ENCODE results near the gene STK10. TPM values are rescaled to one million over a fixed set of nuclear protein-coding genes. Genes with fewer than 3 reads are reported as not detected.

STK10 gene
- total and polyA plus RNA-seq, 2 of the 8 experiments (the other 6 are each of a cell fraction or from before 2014, with no cell fraction given): 10.5 to 21.4 TPM

DNA sequence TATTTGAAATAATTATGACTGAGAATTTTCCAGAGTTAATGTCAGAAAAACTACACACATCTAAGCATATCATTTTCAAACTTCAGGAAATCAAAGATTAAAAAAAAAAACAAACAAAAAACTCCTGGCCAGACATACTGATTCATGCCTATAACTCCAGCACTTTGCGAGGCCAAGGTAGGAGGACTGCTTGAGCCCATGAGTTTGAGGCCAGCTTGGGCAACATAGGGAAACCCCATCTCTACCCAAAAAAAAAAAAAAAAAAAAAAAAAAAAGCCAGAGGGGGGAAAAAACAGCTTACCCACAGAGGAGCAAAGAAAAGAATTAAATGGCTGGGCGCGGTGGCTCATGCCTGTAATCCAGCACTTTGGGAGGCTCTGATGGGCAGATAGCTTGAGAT is 28.3 kb upstream of the STK10 start:
- no peaks in the 10 kb centered on the region for H3K9me3 ChIP-seq (ENCODE audit: insufficient read depth in 2 of 2, low read depth in 1 of 2, low read length in 1 of 2)
- TF ChIP-seq PHF8 (conservative IDR thresholded peaks at IDR 0.05; ENCODE audit: low read depth, low read length) (no peak), RNF2 (IDR thresholded peaks at IDR 0.05; ENCODE audit: borderline replicate concordance, low read depth, low read length, missing control alignments, poor library complexity, severe bottlenecking) (no peak), SIX5 (IDR thresholded peaks at IDR 0.05; ENCODE audit: low read depth, low read length) (no peak), CTBP2 (IDR thresholded peaks at IDR 0.05; ENCODE audit: borderline replicate concordance, insufficient read depth, insufficient read length, low read length) (no peak), MAFK (IDR thresholded peaks at IDR 0.05; ENCODE audit: low read depth, low read length) (no peak), HDAC2 (IDR thresholded peaks at IDR 0.05; ENCODE audit: borderline replicate concordance in 1 of 2, low read depth in 2 of 2, low read length in 2 of 2) (no peak), TAF1 (IDR thresholded peaks at IDR 0.05; ENCODE audit: low read depth, low read length) (no peak), CEBPB (IDR thresholded peaks at IDR 0.05; ENCODE audit: low read depth, low read length) (no peak)
- TF ChIP-seq, protein P1, sequence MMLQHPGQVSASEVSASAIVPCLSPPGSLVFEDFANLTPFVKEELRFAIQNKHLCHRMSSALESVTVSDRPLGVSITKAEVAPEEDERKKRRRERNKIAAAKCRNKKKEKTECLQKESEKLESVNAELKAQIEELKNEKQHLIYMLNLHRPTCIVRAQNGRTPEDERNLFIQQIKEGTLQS (IDR thresholded peaks at IDR 0.05; ENCODE audit: insufficient read depth, low read depth, low read length): no peak
- TF ChIP-seq, protein P2, sequence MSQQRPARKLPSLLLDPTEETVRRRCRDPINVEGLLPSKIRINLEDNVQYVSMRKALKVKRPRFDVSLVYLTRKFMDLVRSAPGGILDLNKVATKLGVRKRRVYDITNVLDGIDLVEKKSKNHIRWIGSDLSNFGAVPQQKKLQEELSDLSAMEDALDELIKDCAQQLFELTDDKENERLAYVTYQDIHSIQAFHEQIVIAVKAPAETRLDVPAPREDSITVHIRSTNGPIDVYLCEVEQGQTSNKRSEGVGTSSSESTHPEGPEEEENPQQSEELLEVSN (IDR thresholded peaks at IDR 0.05): no peak
- no peak overlapping the region for H3K27ac ChIP-seq (ENCODE audit: low read depth, low read length)
- no peak overlapping the region for H4K91ac ChIP-seq (replicated peaks; ENCODE audit: insufficient read length, low read length)
- CTCF ChIA-PET (ENCODE audit: partially characterized antibody): no interaction called here
- H2AFZ ChIP-seq (ENCODE audit: low read length): no peak overlapping the region
- no peak overlapping the region for H3K4ac ChIP-seq (replicated peaks; ENCODE audit: insufficient read length, low read depth, low read length)
- POLR2A ChIA-PET (ENCODE audit: partially characterized antibody): interaction anchor here (0.8 kb wide), 1 partner anchor 9 kb away, joined by 5 read pairs; no protein-coding TSS in a partner anchor
- no peak overlapping the region for H2BK20ac ChIP-seq (ENCODE audit: low read length)
- H3K79me1 ChIP-seq (ENCODE audit: low read depth, low read length): peaks cover 5% of the 10 kb centered on the region
- no peak overlapping the region for H2BK12ac ChIP-seq (ENCODE audit: low read depth, low read length)
- WGBS, 2 experiments (ENCODE audit: extremely low coverage in 1 of 2, insufficient coverage in 1 of 2, insufficient read length in 1 of 2, insufficient replicate concordance in 2 of 2, low coverage in 1 of 2, low lambda C conversion rate in 2 of 2, missing lambda C conversion rate in 1 of 2): 93% methylated on average over 3 of the region's 3 CpGs; no CpG with 5 or more reads in 1 of the 2 experiments
- no peaks in the 10 kb centered on the region for H3K23me2 ChIP-seq (ENCODE audit: low read depth, low read length)
- peaks cover 0 to 4% of the 10 kb centered on the region in 2 experiments for H4K20me1 ChIP-seq (replicated peaks in 1 of 2; ENCODE audit: control insufficient read depth in 1 of 2, insufficient read depth in 2 of 2, low read length in 2 of 2)
- no peak overlapping the region for H2BK5ac ChIP-seq (ENCODE audit: low read depth, low read length)
- H3K9ac ChIP-seq (replicated peaks in 1 of 4; ENCODE audit: extremely low read depth in 1 of 4, low read depth in 3 of 4, low read length in 3 of 4): no peak overlapping the region
- H2AK5ac ChIP-seq (ENCODE audit: low read depth, low read length): no peak overlapping the region
- no peaks in the 10 kb centered on the region for H3K27me3 ChIP-seq (replicated peaks in 1 of 4; ENCODE audit: control insufficient read depth in 3 of 4, extremely low read depth in 1 of 4, insufficient read depth in 3 of 4, low read length in 3 of 4)
- H4K8ac ChIP-seq (ENCODE audit: extremely low read depth, insufficient read depth, low read length): no peak overlapping the region
- H3K18ac ChIP-seq (ENCODE audit: extremely low read depth, low read length): no peak overlapping the region
- no peak overlapping the region for H3K23ac ChIP-seq (ENCODE audit: insufficient read length)
- no peak overlapping the region for H3K4me2 ChIP-seq (ENCODE audit: insufficient read depth in 1 of 2, low read depth in 2 of 2, low read length in 2 of 2)
- peaks cover 0 to 51% of the 10 kb centered on the region in 2 experiments; a peak in 3 of 4 replicates for H3K79me2 ChIP-seq (ENCODE audit: control insufficient read depth in 1 of 2, insufficient read depth in 2 of 2, low read length in 2 of 2)
- no peak overlapping the region for H3K56ac ChIP-seq (replicated peaks; ENCODE audit: insufficient read length, low read depth, low read length)
- FAIRE-seq (no peak), DNase-seq (ENCODE audit: low read depth in 1 of 2, low spot score in 2 of 2) (no peak)
- H3K14ac ChIP-seq (ENCODE audit: insufficient read length): no peak overlapping the region
- H3K36me3 ChIP-seq (ENCODE audit: control insufficient read depth in 2 of 4, insufficient read depth in 4 of 4, low read length in 3 of 4): peaks cover 3 to 29% (median 10%) of the 10 kb centered on the region in 4 experiments
- H4K5ac ChIP-seq (ENCODE audit: insufficient read length, low read depth, low read length): no peak overlapping the region
- no peak overlapping the region for H2BK15ac ChIP-seq (ENCODE audit: low read length)
- H3K4me1 ChIP-seq (replicated peaks in 1 of 4; ENCODE audit: control insufficient read depth in 3 of 4, insufficient read depth in 4 of 4, low read length in 3 of 4): no peaks in the 10 kb centered on the region
- no peak overlapping the region for H3K4me3 ChIP-seq (ENCODE audit: extremely low read depth in 1 of 4, insufficient read depth in 2 of 4, low read depth in 3 of 4, low read length in 4 of 4)
- H2BK120ac ChIP-seq (replicated peaks; ENCODE audit: low read depth, low read length): no peak overlapping the region

Measured in H1 (cell line).